ENCODE data around the gene EIF4G2. TPM values are rescaled to one million over a fixed set of nuclear protein-coding genes. Genes with fewer than 3 reads are reported as not detected.

The EIF4G2 gene
- total RNA-seq, 4 donors from 2014 or later, result 286 to 726 (median 581) TPM

DNA sequence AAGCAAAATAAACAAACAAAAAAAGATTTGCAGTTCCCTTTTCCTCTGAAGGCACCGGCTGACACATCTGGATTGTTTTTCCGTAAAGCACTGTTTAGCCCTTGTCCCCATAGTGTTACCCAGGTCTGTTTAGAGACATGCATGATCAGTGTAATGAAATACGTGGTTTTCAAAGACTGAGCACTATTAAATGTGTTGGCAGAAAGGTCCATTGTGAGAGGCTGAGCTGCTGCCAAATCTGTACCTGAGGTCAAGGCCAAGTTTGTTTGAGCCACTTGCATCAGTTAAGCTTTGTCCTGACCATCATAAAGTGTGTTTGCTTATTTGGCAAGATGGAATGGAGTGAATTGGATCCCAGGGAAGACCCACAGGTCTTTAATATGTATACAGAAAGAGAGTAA lies 31.3 kb downstream of the EIF4G2 start:
- no peak overlapping the region for H3K4me3 ChIP-seq
- TF ChIP-seq, protein P1, sequence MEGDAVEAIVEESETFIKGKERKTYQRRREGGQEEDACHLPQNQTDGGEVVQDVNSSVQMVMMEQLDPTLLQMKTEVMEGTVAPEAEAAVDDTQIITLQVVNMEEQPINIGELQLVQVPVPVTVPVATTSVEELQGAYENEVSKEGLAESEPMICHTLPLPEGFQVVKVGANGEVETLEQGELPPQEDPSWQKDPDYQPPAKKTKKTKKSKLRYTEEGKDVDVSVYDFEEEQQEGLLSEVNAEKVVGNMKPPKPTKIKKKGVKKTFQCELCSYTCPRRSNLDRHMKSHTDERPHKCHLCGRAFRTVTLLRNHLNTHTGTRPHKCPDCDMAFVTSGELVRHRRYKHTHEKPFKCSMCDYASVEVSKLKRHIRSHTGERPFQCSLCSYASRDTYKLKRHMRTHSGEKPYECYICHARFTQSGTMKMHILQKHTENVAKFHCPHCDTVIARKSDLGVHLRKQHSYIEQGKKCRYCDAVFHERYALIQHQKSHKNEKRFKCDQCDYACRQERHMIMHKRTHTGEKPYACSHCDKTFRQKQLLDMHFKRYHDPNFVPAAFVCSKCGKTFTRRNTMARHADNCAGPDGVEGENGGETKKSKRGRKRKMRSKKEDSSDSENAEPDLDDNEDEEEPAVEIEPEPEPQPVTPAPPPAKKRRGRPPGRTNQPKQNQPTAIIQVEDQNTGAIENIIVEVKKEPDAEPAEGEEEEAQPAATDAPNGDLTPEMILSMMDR (IDR thresholded peaks at IDR 0.05), result no peak
- no peak for TF ChIP-seq POLR2A (IDR thresholded peaks at IDR 0.05)
- H3K36me3 ChIP-seq, result no peaks in the 10 kb centered on the region
- H3K27me3 ChIP-seq, result no peaks in the 10 kb centered on the region
- no peaks in the 10 kb centered on the region for H3K4me1 ChIP-seq
- intact Hi-C loops (cut with DNase I; ENCODE audit: low total_unique reads), result no loop called here
- no peak for DNase-seq
- no peaks in the 10 kb centered on the region for H3K9me3 ChIP-seq
- peak overlapping the region in 1 of 2 donors; percentile 74 for H3K27ac ChIP-seq

- TF ChIP-seq, protein P1 (IDR thresholded peaks at IDR 0.05), result no peak
- no peak for TF ChIP-seq POLR2A (IDR thresholded peaks at IDR 0.05)
- H3K27me3 ChIP-seq, result no peaks in the 10 kb centered on the region
Observed at GRCh38 chr11:10774811-10775210, 33.9 kb downstream of the EIF4G2 start.

DNA sequence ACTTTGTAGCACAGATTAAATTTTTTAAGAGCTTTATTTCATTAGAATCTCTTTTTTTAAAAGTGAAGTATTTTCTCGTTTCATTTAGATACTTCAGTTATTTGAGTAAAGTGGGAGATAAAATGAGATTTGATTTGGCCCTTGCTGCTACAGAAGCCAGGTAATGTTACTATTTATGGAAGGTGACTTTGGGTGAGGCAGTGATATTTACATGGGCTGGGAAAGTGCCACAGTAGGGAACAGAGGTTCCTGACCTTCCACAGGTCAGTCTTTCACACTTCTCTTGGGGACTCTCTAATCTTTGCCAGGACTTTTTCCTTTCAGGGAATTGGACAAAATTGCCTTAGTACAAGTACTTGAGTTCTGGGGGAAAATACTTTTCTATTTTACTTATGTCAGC lies 37.3 kb downstream of the EIF4G2 start:
- DNase-seq, result no peak
- Histone ChIP-seq H3K27me3 (no peaks in the 10 kb centered on the region), H3K36me3 (no peaks in the 10 kb centered on the region), H3K4me1 (no peaks in the 10 kb centered on the region), H3K27ac (no peak overlapping the region), H3K4me3 (no peak overlapping the region), H3K9me3 (no peaks in the 10 kb centered on the region)
- no peak for TF ChIP-seq POLR2A (IDR thresholded peaks at IDR 0.05)
- TF ChIP-seq, protein P1 (IDR thresholded peaks at IDR 0.05), result no peak
- intact Hi-C loops (cut with DNase I; ENCODE audit: low total_unique reads), result no loop called here

More at GRCh38 chr11:10774811-10775210, 33.9 kb downstream of the EIF4G2 start:
- Histone ChIP-seq H3K27ac (no peak overlapping the region), H3K36me3 (no peaks in the 10 kb centered on the region), H3K9me3 (no peaks in the 10 kb centered on the region), H3K4me3 (no peak overlapping the region), H3K4me1 (no peaks in the 10 kb centered on the region)
- DNase-seq, result no peak
- intact Hi-C loops (cut with DNase I; ENCODE audit: low total_unique reads), result no loop called here

DNA sequence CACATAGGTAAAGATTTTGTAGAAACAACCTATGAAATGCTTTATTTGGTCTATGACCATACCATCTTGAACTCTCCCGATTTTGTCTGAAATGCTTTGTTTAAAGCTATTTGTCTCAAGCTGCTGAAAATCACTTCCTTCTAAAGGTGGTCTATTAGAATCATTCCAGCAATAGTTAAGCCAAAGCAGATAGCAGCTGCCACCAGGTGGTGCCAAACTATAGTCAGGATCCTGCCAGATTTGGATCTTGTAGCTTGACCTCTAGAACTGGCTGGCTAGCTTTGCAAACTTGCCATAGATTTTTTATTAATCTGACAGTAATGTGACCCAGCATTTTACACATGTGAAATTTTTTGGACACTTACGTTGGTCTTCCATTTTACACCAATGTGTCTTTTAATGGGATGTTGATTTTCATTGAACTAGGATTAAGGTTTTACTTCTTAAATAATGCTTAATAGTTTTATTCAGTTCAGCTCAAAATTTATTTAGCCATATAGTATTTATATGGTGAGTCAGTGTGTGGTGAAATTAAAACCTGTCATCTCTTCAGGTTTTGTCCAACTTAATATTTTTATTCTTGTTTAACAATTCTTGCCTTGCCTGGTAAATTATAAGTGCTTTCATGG lies 38.0 kb downstream of the EIF4G2 start:
- H3K4me3 ChIP-seq, result no peak overlapping the region
- H3K9me3 ChIP-seq, result no peaks in the 10 kb centered on the region
- H3K36me3 ChIP-seq, result no peaks in the 10 kb centered on the region
- no peaks in the 10 kb centered on the region for H3K27me3 ChIP-seq
- no peak overlapping the region for H3K27ac ChIP-seq
- no peaks in the 10 kb centered on the region for H3K4me1 ChIP-seq
- TF ChIP-seq, protein P1 (IDR thresholded peaks at IDR 0.05), result peak; percentile 43 to 57 (median 50)
- TF ChIP-seq POLR2A (IDR thresholded peaks at IDR 0.05), result no peak
- DNase-seq, result peak; percentile 25 to 47
- intact Hi-C loops (cut with DNase I; ENCODE audit: low total_unique reads), result no loop called here

DNA sequence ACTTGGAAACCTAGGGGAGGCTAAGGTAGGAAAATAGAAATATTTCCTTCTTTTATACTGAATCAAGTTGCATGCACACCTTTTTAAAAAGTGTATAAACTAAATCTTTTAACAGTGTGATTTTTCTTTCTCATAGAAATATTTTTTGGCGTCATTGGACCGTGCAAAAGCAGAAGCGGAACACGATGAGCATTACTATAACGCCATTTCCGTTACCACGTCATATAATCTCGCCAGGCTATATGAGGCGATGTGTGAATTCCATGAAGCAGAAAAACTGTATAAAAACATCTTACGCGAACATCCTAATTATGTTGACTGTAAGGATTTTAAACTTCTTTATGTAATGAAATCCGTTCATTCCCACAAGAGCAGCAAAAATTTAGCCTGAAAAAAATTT lies 44.3 kb downstream of the EIF4G2 start:
- Histone ChIP-seq H3K9me3 (no peaks in the 10 kb centered on the region), H3K27me3 (no peaks in the 10 kb centered on the region), H3K36me3 (no peaks in the 10 kb centered on the region), H3K4me3 (no peak overlapping the region), H3K4me1 (no peaks in the 10 kb centered on the region), H3K27ac (no peak overlapping the region)
- no peak for TF ChIP-seq POLR2A (IDR thresholded peaks at IDR 0.05)
- TF ChIP-seq, protein P1 (IDR thresholded peaks at IDR 0.05), result no peak
- intact Hi-C loops (cut with DNase I; ENCODE audit: low total_unique reads), result no loop called here
- DNase-seq, result no peak
